Esophagus muscularis mucosa (tissue), 3 donors: ENCODE data around the gene CROCC2.

Experiments
- CTCF ChIP-seq, 3 experiments: fragments of 200-600 bp in 2 of 3; fragments of 450-650 bp in 1 of 3; sonication (generic) in 2 of 3; IDR thresholded peaks; one replicate each; pipeline ENCODE4 v1.5.1; 2017 to 2019; ENCODE audit warnings: antibody characterized with exemption in 3 of 3, mild to moderate bottlenecking in 2 of 3, moderate library complexity in 1 of 3
- POLR2A ChIP-seq: fragments of 450-650 bp; IDR thresholded peaks from one replicate; pipeline ENCODE4 v1.6.1; 2017; ENCODE audit warnings: antibody characterized with exemption, moderate library complexity, mild to moderate bottlenecking, low read depth

- TF ChIP-seq CTCF (IDR thresholded peaks at IDR 0.05) (no peak), POLR2A (no peak)
Observed at GRCh38 chr2:240990726-240991377, 84.7 kb downstream of the CROCC2 start.
